Suprapubic skin (tissue), 3 donors: ENCODE results near the gene PMVK.

Source experiments
- CTCF ChIP-seq, 2 donors: fragments of 200-600 bp in 1 of 2; fragments of 450-650 bp in 1 of 2; sonication (generic) in 1 of 2; IDR thresholded peaks; one replicate each; pipeline ENCODE4 v1.5.1; 2016 to 2019; ENCODE audit warnings: antibody characterized with exemption in 2 of 2, mild to moderate bottlenecking in 1 of 2, moderate library complexity in 1 of 2
- POLR2AphosphoS5 ChIP-seq, 3 donors: sonication (generic); formaldehyde crosslinking; IDR thresholded peaks; one replicate each; pipeline ENCODE4 v1.6.1; 2017; ENCODE audit warnings: antibody characterized with exemption in 3 of 3

- TF ChIP-seq POLR2AphosphoS5 (IDR thresholded peaks at IDR 0.05), result no peak
- peak in 1 of 2 donors; percentile 33 for TF ChIP-seq CTCF (IDR thresholded peaks at IDR 0.05)
Measured at GRCh38 chr1:154906621-154907081, 29.9 kb downstream of the PMVK start.
